ENCODE measurements around the gene HHIP. TPM values are rescaled to one million over a fixed set of nuclear protein-coding genes. Genes with fewer than 3 reads are reported as not detected.

Gene HHIP
- total and polyA plus RNA-seq, 2 of the 13 experiments (the other 11 are each of a cell fraction or from before 2014, with no cell fraction given) = not detected

DNA sequence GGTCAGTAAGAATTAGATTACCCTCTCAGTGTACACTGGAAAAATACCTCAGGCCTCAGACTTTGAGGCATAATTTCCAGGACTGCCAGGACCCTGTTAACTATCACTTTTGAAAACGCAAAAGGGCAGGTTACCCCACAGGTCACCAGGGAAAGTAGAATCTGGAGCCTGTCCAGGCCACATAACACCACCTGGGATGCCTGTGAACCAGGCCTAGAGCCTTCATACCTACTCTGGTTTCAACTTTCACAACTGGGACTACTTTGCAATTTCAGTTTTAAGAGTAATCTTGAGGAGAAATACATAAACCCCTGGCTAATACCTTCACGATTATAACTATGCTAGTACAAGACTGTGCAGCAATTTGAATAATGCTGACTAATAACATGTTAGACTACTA, 132.4 kb downstream of the HHIP start:
- TF ChIP-seq, protein P1, sequence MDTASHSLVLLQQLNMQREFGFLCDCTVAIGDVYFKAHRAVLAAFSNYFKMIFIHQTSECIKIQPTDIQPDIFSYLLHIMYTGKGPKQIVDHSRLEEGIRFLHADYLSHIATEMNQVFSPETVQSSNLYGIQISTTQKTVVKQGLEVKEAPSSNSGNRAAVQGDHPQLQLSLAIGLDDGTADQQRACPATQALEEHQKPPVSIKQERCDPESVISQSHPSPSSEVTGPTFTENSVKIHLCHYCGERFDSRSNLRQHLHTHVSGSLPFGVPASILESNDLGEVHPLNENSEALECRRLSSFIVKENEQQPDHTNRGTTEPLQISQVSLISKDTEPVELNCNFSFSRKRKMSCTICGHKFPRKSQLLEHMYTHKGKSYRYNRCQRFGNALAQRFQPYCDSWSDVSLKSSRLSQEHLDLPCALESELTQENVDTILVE (CRISPR knock-in tag; IDR thresholded peaks at IDR 0.05) = no peak
- peak in 1 of 2 experiments; percentile 37; a peak in 1 of 4 replicates for TF ChIP-seq MAFK (conservative IDR thresholded peaks at IDR 0.05 in 1 of 2, IDR thresholded peaks at IDR 0.05 in 1 of 2; ENCODE audit: low read length in 2 of 2)
- in situ Hi-C loops (cut with HindIII; ENCODE audit: extremely low pct_ligation_motif_present, low pct_unique_long_range_greater_than_20kb) = loop anchor here (25.0 kb wide), 1 partner anchor 591 kb away; no protein-coding TSS in a partner anchor
- Histone ChIP-seq H3K27me3 (ENCODE audit: control insufficient read depth in 1 of 2, insufficient read depth in 2 of 2, low read length in 2 of 2) (no peaks in the 10 kb centered on the region), H3K9ac (ENCODE audit: insufficient read depth, low read depth, low read length) (no peak overlapping the region), H3K4me1 (ENCODE audit: insufficient read depth, low read length) (no peaks in the 10 kb centered on the region), H3K4me3 (replicated peaks in 1 of 3; ENCODE audit: insufficient read depth in 1 of 3, low read depth in 2 of 3, low read length in 3 of 3) (no peak overlapping the region), H3K4me2 (ENCODE audit: low read depth, low read length) (no peak overlapping the region), H4K20me1 (ENCODE audit: insufficient read depth, low read length) (no peaks in the 10 kb centered on the region), H3K9me3 (ENCODE audit: low read length) (no peaks in the 10 kb centered on the region), H3K36me3 (replicated peaks in 1 of 2; ENCODE audit: control insufficient read depth in 1 of 2, insufficient read depth in 2 of 2, low read length in 2 of 2) (no peaks in the 10 kb centered on the region), H2AFZ (ENCODE audit: low read length) (no peak overlapping the region), H3K27ac (ENCODE audit: extremely low read length, insufficient read depth, low read length) (no peak overlapping the region), H3K79me2 (ENCODE audit: insufficient read depth, low read length) (no peaks in the 10 kb centered on the region)
- ChIA-PET CTCF (ENCODE audit: low intra/inter-chr PET ratio, low total read pairs) (no interaction called here), POLR2A (no interaction called here)
- no TSS peak for BruUV-seq (replicated peaks)
- no peak for FAIRE-seq
- intact Hi-C loops (cut with micrococcal nuclease; ENCODE audit: unreplicated experiment) = no loop called here
- 0% methylated on average over 2 of the region's 2 CpGs for WGBS (ENCODE audit: low lambda C conversion rate)
- ATAC-seq = no peak
- DNase-seq (ENCODE audit: low spot score) = no peak

DNA sequence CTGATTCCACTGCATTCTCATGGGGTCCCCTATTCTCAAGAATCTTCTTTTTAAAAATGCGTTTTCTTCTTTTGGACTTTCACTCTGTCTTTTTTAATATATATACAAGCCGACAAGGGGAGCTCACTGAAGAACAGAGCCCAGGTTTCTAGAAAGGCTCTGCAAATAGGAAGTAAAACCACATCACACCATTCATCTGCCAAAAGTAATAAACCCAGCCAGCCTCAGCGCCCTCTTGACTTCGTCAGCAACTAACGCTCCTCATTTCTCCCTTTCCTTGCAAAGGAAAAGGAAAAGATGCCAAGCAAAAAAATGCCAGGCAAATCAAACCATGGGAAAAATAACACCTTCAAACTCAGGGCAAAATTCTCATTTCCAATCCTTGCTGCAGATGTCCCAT, 136.4 kb downstream of the HHIP start:
- no peak for FAIRE-seq
- no peaks in the 10 kb centered on the region for H4K20me1 ChIP-seq (ENCODE audit: insufficient read depth, low read length)
- DNase-seq (ENCODE audit: low spot score) = no peak
- WGBS (ENCODE audit: low lambda C conversion rate) = 9% methylated on average over 5 of the region's 5 CpGs
- no peak for ATAC-seq
- no peak overlapping the region for H3K4me3 ChIP-seq (replicated peaks in 1 of 3; ENCODE audit: insufficient read depth in 1 of 3, low read depth in 2 of 3, low read length in 3 of 3)
- H3K36me3 ChIP-seq (replicated peaks in 1 of 2; ENCODE audit: control insufficient read depth in 1 of 2, insufficient read depth in 2 of 2, low read length in 2 of 2) = no peaks in the 10 kb centered on the region
- TF ChIP-seq ZSCAN12 (CRISPR knock-in tag; IDR thresholded peaks at IDR 0.05) (no peak), SNAI1 (CRISPR knock-in tag; IDR thresholded peaks at IDR 0.05; ENCODE audit: borderline replicate concordance) (no peak), YY1 (IDR thresholded peaks at IDR 0.05; ENCODE audit: insufficient read depth, insufficient replicate concordance, low read depth, low read length) (no peak), ZFP36L2 (CRISPR knock-in tag; IDR thresholded peaks at IDR 0.05) (no peak)
- intact Hi-C loops (cut with micrococcal nuclease; ENCODE audit: unreplicated experiment) (no loop called here), in situ Hi-C loops (cut with HindIII; ENCODE audit: extremely low pct_ligation_motif_present, low pct_unique_long_range_greater_than_20kb) (loop anchor here (25.0 kb wide), 1 partner anchor 595 kb away; no protein-coding TSS in a partner anchor)
- no peaks in the 10 kb centered on the region for H3K9me3 ChIP-seq (ENCODE audit: low read length)
- no peaks in the 10 kb centered on the region for H3K79me2 ChIP-seq (ENCODE audit: insufficient read depth, low read length)
- H3K4me1 ChIP-seq (ENCODE audit: insufficient read depth, low read length) = no peaks in the 10 kb centered on the region
- H3K9ac ChIP-seq (ENCODE audit: insufficient read depth, low read depth, low read length) = no peak overlapping the region
- no TSS peak for BruUV-seq (replicated peaks)
- POLR2A ChIA-PET = no interaction called here
- H2AFZ ChIP-seq (ENCODE audit: low read length) = no peak overlapping the region
- no peaks in the 10 kb centered on the region for H3K27me3 ChIP-seq (ENCODE audit: control insufficient read depth in 1 of 2, insufficient read depth in 2 of 2, low read length in 2 of 2)
- CTCF ChIA-PET (ENCODE audit: low intra/inter-chr PET ratio, low total read pairs) = no interaction called here
- H3K27ac ChIP-seq (ENCODE audit: extremely low read length, insufficient read depth, low read length) = no peak overlapping the region
- no peak overlapping the region for H3K4me2 ChIP-seq (ENCODE audit: low read depth, low read length)

Data from HepG2 (cell line).